Endodermal cell (in vitro differentiated cells): ENCODE measurements around the gene VANGL2. TPM values are rescaled to one million over a fixed set of nuclear protein-coding genes. Genes with fewer than 3 reads are reported as not detected.

Experiments used
- DNase-seq: peaks from one replicate; pipeline ENCODE4 v3.0.0-alpha.2; 2017
- H3K27ac ChIP-seq: 2 replicates; pipeline ENCODE4 v1.5.1; 2013; ENCODE audit warnings: mild to moderate bottlenecking, low read depth, low read length, moderate library complexity
- H3K27me3 ChIP-seq: 2 replicates; pipeline ENCODE4 v1.6.1; 2013; ENCODE audit warnings: mild to moderate bottlenecking, low read length, moderate library complexity; ENCODE audit not compliant: insufficient read depth, control insufficient read depth, poor library complexity, severe bottlenecking
- H3K36me3 ChIP-seq: 2 replicates; pipeline ENCODE4 v1.7.0; 2013; ENCODE audit warnings: mild to moderate bottlenecking, low read length, moderate library complexity; ENCODE audit not compliant: control insufficient read depth, insufficient read depth
- H3K4me1 ChIP-seq: one replicate; pipeline ENCODE4 v1.7.0; 2013; ENCODE audit warnings: low read length; ENCODE audit not compliant: control insufficient read depth, insufficient read depth
- H3K4me3 ChIP-seq: 2 replicates; pipeline ENCODE4 v1.5.1; 2013; ENCODE audit warnings: mild to moderate bottlenecking, low read length, moderate library complexity
- H3K9ac ChIP-seq: 2 replicates; pipeline ENCODE4 v1.6.1; 2013; ENCODE audit warnings: mild to moderate bottlenecking, low read length, moderate library complexity; ENCODE audit not compliant: poor library complexity, severe bottlenecking; ENCODE audit errors: extremely low read depth
- H3K9me3 ChIP-seq: 2 replicates; pipeline ENCODE4 v1.6.1; 2013; ENCODE audit warnings: mild to moderate bottlenecking, low read length, moderate library complexity; ENCODE audit not compliant: control insufficient read depth
- H3K27ac Mint-ChIP-seq: 2 replicates; pipeline ENCODE4 v1.8.0; 2020; ENCODE audit warnings: mixed read lengths
- H3K27me3 Mint-ChIP-seq: 2 replicates; pipeline ENCODE4 v1.8.0; 2021; ENCODE audit warnings: mild to moderate bottlenecking, mixed read lengths; ENCODE audit not compliant: insufficient read depth
- H3K36me3 Mint-ChIP-seq: 2 replicates; pipeline ENCODE4 v1.8.0; 2020; ENCODE audit warnings: low read depth, mixed read lengths
- H3K4me1 Mint-ChIP-seq: 2 replicates; pipeline ENCODE4 v1.8.0; 2020; ENCODE audit warnings: mixed read lengths
- H3K4me3 Mint-ChIP-seq: 2 replicates; pipeline ENCODE4 v1.8.0; 2020; ENCODE audit warnings: mild to moderate bottlenecking, moderate library complexity, mixed read lengths
- H3K9me3 Mint-ChIP-seq: 2 replicates; pipeline ENCODE4 v1.8.0; 2020; ENCODE audit warnings: mild to moderate bottlenecking, mixed read lengths
- WGBS, 2 experiments: methylation state at CpG; one replicate each; pipeline versions ENCODE4 v1.1.5 to v1.1.7; 2013; ENCODE audit warnings: missing lambda C conversion rate in 2 of 2, mixed read lengths in 1 of 2; ENCODE audit not compliant: insufficient coverage in 1 of 2, insufficient read length in 1 of 2; 5-methylcytosine and 5-hydroxymethylcytosine counted together
- total RNA-seq, 2 donors: library from RNA; stranded (reverse); fragmentation: NEBNext Ultra II Directional in 1 of 2; extraction: Animal tissue kit (Norgen Biotek cat#: 25700) in 1 of 2; gene quantifications; 2 replicates in 1 of 2; 3 replicates in 1 of 2; pipeline ENCODE4 v1.2.1, GENCODE V29; 2021
- TF ChIP-seq, protein P1 (sequence below): fragments of 200-600 bp; sonication (generic); conservative IDR thresholded peaks from 2 replicates; pipeline ENCODE4 v1.5.0; 2021; ENCODE audit warnings: antibody characterized with exemption, mild to moderate bottlenecking

The VANGL2 gene
- total RNA-seq, 2 donors from 2014 or later, result 62.5 to 67.5 TPM

DNA sequence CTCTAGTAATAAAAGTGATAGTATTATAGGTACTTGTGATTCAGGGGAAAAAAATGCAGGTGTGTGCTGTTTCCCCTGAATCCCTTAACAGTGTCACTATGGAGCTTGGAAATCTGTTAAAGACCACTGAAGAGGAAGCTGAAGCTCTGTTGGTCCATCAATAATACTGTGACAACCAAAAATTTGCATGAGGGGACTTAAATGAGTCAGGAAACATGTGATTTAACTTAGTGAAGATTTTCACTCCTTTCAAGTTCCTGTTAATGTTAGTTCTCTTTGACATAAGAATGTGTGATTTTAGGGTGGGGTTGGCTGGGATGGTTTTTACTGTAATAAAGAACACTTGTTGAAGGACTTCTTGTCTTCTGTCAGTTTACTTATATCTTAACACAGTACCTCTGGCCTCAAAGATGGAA lies 32.0 kb downstream of the VANGL2 start:
- Histone ChIP-seq H3K4me3 (no peak overlapping the region), H3K9me3 (peaks cover 9% of the 10 kb centered on the region), H3K4me1 (no peaks in the 10 kb centered on the region), H3K27ac (no peak overlapping the region), H3K27me3 (no peaks in the 10 kb centered on the region), H3K36me3 (peaks cover 7% of the 10 kb centered on the region), H3K9ac (no peak overlapping the region)
- no peak for DNase-seq
- Mint-ChIP-seq H3K4me1 (no peaks in the 10 kb centered on the region), H3K36me3 (peaks cover 6% of the 10 kb centered on the region), H3K27me3 (no peaks in the 10 kb centered on the region), H3K9me3 (no peaks in the 10 kb centered on the region), H3K4me3 (no peak overlapping the region), H3K27ac (no peak overlapping the region)
- TF ChIP-seq, protein P1, sequence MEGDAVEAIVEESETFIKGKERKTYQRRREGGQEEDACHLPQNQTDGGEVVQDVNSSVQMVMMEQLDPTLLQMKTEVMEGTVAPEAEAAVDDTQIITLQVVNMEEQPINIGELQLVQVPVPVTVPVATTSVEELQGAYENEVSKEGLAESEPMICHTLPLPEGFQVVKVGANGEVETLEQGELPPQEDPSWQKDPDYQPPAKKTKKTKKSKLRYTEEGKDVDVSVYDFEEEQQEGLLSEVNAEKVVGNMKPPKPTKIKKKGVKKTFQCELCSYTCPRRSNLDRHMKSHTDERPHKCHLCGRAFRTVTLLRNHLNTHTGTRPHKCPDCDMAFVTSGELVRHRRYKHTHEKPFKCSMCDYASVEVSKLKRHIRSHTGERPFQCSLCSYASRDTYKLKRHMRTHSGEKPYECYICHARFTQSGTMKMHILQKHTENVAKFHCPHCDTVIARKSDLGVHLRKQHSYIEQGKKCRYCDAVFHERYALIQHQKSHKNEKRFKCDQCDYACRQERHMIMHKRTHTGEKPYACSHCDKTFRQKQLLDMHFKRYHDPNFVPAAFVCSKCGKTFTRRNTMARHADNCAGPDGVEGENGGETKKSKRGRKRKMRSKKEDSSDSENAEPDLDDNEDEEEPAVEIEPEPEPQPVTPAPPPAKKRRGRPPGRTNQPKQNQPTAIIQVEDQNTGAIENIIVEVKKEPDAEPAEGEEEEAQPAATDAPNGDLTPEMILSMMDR, result no peak

DNA sequence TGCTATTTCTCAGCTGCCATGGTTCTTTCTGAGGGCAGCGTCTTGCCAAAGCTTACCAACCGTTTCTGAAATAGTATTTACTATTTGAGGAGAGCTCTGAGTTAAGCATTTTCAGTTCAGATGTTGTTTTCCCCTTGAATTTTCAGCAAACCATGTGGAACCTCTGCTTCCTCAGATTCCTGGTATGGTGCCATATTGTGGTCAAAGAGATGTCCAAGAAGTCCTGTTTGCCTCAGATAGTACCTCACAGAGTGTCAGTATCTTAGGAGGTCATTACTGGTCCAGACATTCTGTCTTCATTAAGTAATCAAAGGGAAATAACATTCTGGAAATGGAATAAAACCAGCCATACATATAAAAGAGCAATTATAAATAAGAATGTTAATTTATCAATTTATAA lies 36.6 kb downstream of the VANGL2 start:
- Histone ChIP-seq H3K27ac (no peak overlapping the region), H3K27me3 (no peaks in the 10 kb centered on the region), H3K9me3 (peaks cover 9% of the 10 kb centered on the region), H3K4me1 (no peaks in the 10 kb centered on the region), H3K4me3 (no peak overlapping the region), H3K9ac (no peak overlapping the region), H3K36me3 (no peaks in the 10 kb centered on the region)
- Mint-ChIP-seq H3K27ac (no peak overlapping the region), H3K9me3 (no peaks in the 10 kb centered on the region), H3K36me3 (no peaks in the 10 kb centered on the region), H3K4me3 (no peak overlapping the region), H3K27me3 (no peaks in the 10 kb centered on the region), H3K4me1 (no peaks in the 10 kb centered on the region)
- TF ChIP-seq, protein P1, result no peak
- 100% methylated on average over 1 to 2 of the region's 2 CpGs for WGBS, 2 experiments
- DNase-seq, result no peak

GRCh38 chr1:160437432-160438316 lies 37.3 kb downstream of the VANGL2 start:
- Histone ChIP-seq H3K9ac (no peak overlapping the region), H3K36me3 (no peaks in the 10 kb centered on the region), H3K27me3 (no peaks in the 10 kb centered on the region), H3K4me1 (no peaks in the 10 kb centered on the region), H3K27ac (no peak overlapping the region), H3K9me3 (peaks cover 9% of the 10 kb centered on the region), H3K4me3 (no peak overlapping the region)
- DNase-seq, result no peak
- Mint-ChIP-seq H3K4me3 (no peak overlapping the region), H3K27ac (no peak overlapping the region), H3K27me3 (no peaks in the 10 kb centered on the region), H3K9me3 (no peaks in the 10 kb centered on the region), H3K4me1 (no peaks in the 10 kb centered on the region), H3K36me3 (no peaks in the 10 kb centered on the region)
- WGBS, 2 experiments, result 95 to 100% methylated on average over 3 to 4 of the region's 4 CpGs
- TF ChIP-seq, protein P1, result no peak
